ENCODE measurements around the gene SPOCK1.

Gene SPOCK1

GRCh38 chr5:137051161-137051560 lies 448.0 kb downstream of the SPOCK1 start:
- no peaks in the 10 kb centered on the region for H3K36me3 ChIP-seq (ENCODE audit: insufficient read depth, low read length)
- DNase-seq (ENCODE audit: low read depth, low spot score): no peak

GRCh38 chr5:137040641-137041340 lies 458.3 kb downstream of the SPOCK1 start:
- Histone ChIP-seq H3K9ac (ENCODE audit: insufficient read length) (no peak overlapping the region), H3K9me3 (ENCODE audit: low read depth, low read length) (no peaks in the 10 kb centered on the region), H3K4me3 (no peak overlapping the region), H3K36me3 (ENCODE audit: insufficient read depth, low read length) (no peaks in the 10 kb centered on the region), H3K27ac (no peak overlapping the region)
- no peak for DNase-seq (ENCODE audit: low read depth, low spot score)
- TF ChIP-seq POLR2AphosphoS5 (IDR thresholded peaks at IDR 0.05; ENCODE audit: borderline replicate concordance, low read depth, low read length) (no peak), EZH2 (IDR thresholded peaks at IDR 0.05) (no peak), FOXP2 (optimal IDR thresholded peaks at IDR 0.05; ENCODE audit: control extremely low read depth, extremely low read length, insufficient read depth) (no peak)

More at GRCh38 chr5:137051161-137051560, 448.0 kb downstream of the SPOCK1 start:
- no peak overlapping the region for H3K4me3 ChIP-seq
- no peaks in the 10 kb centered on the region for H3K9me3 ChIP-seq (ENCODE audit: low read depth, low read length)
- TF ChIP-seq POLR2AphosphoS5 (IDR thresholded peaks at IDR 0.05; ENCODE audit: borderline replicate concordance, low read depth, low read length): no peak
- no peak for TF ChIP-seq FOXP2 (optimal IDR thresholded peaks at IDR 0.05; ENCODE audit: control extremely low read depth, extremely low read length, insufficient read depth)
- no peak for TF ChIP-seq EZH2 (IDR thresholded peaks at IDR 0.05)
- no peak overlapping the region for H3K9ac ChIP-seq (ENCODE audit: insufficient read length)
- H3K27ac ChIP-seq: no peak overlapping the region

- no peak for DNase-seq (ENCODE audit: low read depth, low spot score)
- Histone ChIP-seq H3K27ac (no peak overlapping the region), H3K4me3 (no peak overlapping the region), H3K36me3 (ENCODE audit: insufficient read depth, low read length) (no peaks in the 10 kb centered on the region), H3K9me3 (ENCODE audit: low read depth, low read length) (no peaks in the 10 kb centered on the region), H3K9ac (ENCODE audit: insufficient read length) (no peak overlapping the region)
- no peak for TF ChIP-seq EZH2 (IDR thresholded peaks at IDR 0.05)
Measured at GRCh38 chr5:137040024-137040423, 459.1 kb downstream of the SPOCK1 start.

GRCh38 chr5:137037848-137038247 lies 461.3 kb downstream of the SPOCK1 start:
- H3K9me3 ChIP-seq (ENCODE audit: low read depth, low read length): no peaks in the 10 kb centered on the region
- TF ChIP-seq POLR2AphosphoS5 (IDR thresholded peaks at IDR 0.05; ENCODE audit: borderline replicate concordance, low read depth, low read length): no peak
- no peak for TF ChIP-seq FOXP2 (optimal IDR thresholded peaks at IDR 0.05; ENCODE audit: control extremely low read depth, extremely low read length, insufficient read depth)
- no peak for TF ChIP-seq EZH2 (IDR thresholded peaks at IDR 0.05)
- no peak overlapping the region for H3K4me3 ChIP-seq
- no peaks in the 10 kb centered on the region for H3K36me3 ChIP-seq (ENCODE audit: insufficient read depth, low read length)
- H3K9ac ChIP-seq (ENCODE audit: insufficient read length): no peak overlapping the region
- DNase-seq (ENCODE audit: low read depth, low spot score): no peak
- no peak overlapping the region for H3K27ac ChIP-seq

GRCh38 chr5:137036640-137037039 lies 462.5 kb downstream of the SPOCK1 start:
- no peak overlapping the region for H3K27ac ChIP-seq
- H3K4me3 ChIP-seq: no peak overlapping the region
- H3K36me3 ChIP-seq (ENCODE audit: insufficient read depth, low read length): no peaks in the 10 kb centered on the region
- DNase-seq (ENCODE audit: low read depth, low spot score): no peak
- no peak overlapping the region for H3K9ac ChIP-seq (ENCODE audit: insufficient read length)
- TF ChIP-seq FOXP2 (optimal IDR thresholded peaks at IDR 0.05; ENCODE audit: control extremely low read depth, extremely low read length, insufficient read depth) (no peak), EZH2 (IDR thresholded peaks at IDR 0.05) (no peak), POLR2AphosphoS5 (IDR thresholded peaks at IDR 0.05; ENCODE audit: borderline replicate concordance, low read depth, low read length) (no peak)
- H3K9me3 ChIP-seq (ENCODE audit: low read depth, low read length): no peaks in the 10 kb centered on the region

GRCh38 chr5:137035480-137035878 lies 463.6 kb downstream of the SPOCK1 start:
- no peaks in the 10 kb centered on the region for H3K36me3 ChIP-seq (ENCODE audit: insufficient read depth, low read length)
- no peak for DNase-seq (ENCODE audit: low read depth, low spot score)
- no peak for TF ChIP-seq POLR2AphosphoS5 (IDR thresholded peaks at IDR 0.05; ENCODE audit: borderline replicate concordance, low read depth, low read length)
- TF ChIP-seq FOXP2 (optimal IDR thresholded peaks at IDR 0.05; ENCODE audit: control extremely low read depth, extremely low read length, insufficient read depth): no peak
- no peak for TF ChIP-seq EZH2 (IDR thresholded peaks at IDR 0.05)

GRCh38 chr5:137034764-137035479 lies 464.2 kb downstream of the SPOCK1 start:
- H3K4me3 ChIP-seq: no peak overlapping the region
- TF ChIP-seq FOXP2 (optimal IDR thresholded peaks at IDR 0.05; ENCODE audit: control extremely low read depth, extremely low read length, insufficient read depth) (no peak), POLR2AphosphoS5 (IDR thresholded peaks at IDR 0.05; ENCODE audit: borderline replicate concordance, low read depth, low read length) (no peak), EZH2 (IDR thresholded peaks at IDR 0.05) (no peak)
- no peak for DNase-seq (ENCODE audit: low read depth, low spot score)
- no peaks in the 10 kb centered on the region for H3K36me3 ChIP-seq (ENCODE audit: insufficient read depth, low read length)
- H3K9me3 ChIP-seq (ENCODE audit: low read depth, low read length): no peaks in the 10 kb centered on the region
- no peak overlapping the region for H3K27ac ChIP-seq
- H3K9ac ChIP-seq (ENCODE audit: insufficient read length): no peak overlapping the region

More at GRCh38 chr5:137035480-137035878, 463.6 kb downstream of the SPOCK1 start:
- no peak overlapping the region for H3K4me3 ChIP-seq
- no peak overlapping the region for H3K9ac ChIP-seq (ENCODE audit: insufficient read length)
- H3K9me3 ChIP-seq (ENCODE audit: low read depth, low read length): no peaks in the 10 kb centered on the region
- no peak overlapping the region for H3K27ac ChIP-seq

GRCh38 chr5:137034213-137034612 lies 464.9 kb downstream of the SPOCK1 start:
- no peak for TF ChIP-seq EZH2 (IDR thresholded peaks at IDR 0.05)
- TF ChIP-seq FOXP2 (optimal IDR thresholded peaks at IDR 0.05; ENCODE audit: control extremely low read depth, extremely low read length, insufficient read depth): no peak
- no peak for TF ChIP-seq POLR2AphosphoS5 (IDR thresholded peaks at IDR 0.05; ENCODE audit: borderline replicate concordance, low read depth, low read length)
- Histone ChIP-seq H3K9ac (ENCODE audit: insufficient read length) (no peak overlapping the region), H3K9me3 (ENCODE audit: low read depth, low read length) (no peaks in the 10 kb centered on the region), H3K4me3 (no peak overlapping the region), H3K27ac (no peak overlapping the region), H3K36me3 (ENCODE audit: insufficient read depth, low read length) (no peaks in the 10 kb centered on the region)
- no peak for DNase-seq (ENCODE audit: low read depth, low spot score)

Data from SK-N-MC (cell line).